A673 (cell line): ENCODE measurements around the gene OR10X1. TPM values are rescaled to one million over a fixed set of nuclear protein-coding genes. Genes with fewer than 3 reads are reported as not detected.

Experiments used
- BruUV-seq: library from RNA; stranded (reverse); fragments of 400-500 nt; replicated peaks from 2 replicates; lab custom pipeline; 2021; lab: Mats Ljungman, UMichigan
- CTCF ChIA-PET: fragments of 300-600 bp; sonication (Branson Sonifier 250); formaldehyde crosslinking; loops from one replicate; lab custom pipeline; 2022; ENCODE audit warnings: antibody characterized with exemption; lab: Charles Lee
- POLR2A ChIA-PET: fragments of 300-600 bp; sonication (Branson Sonifier 250); formaldehyde crosslinking; loops from one replicate; lab custom pipeline; 2022; ENCODE audit warnings: antibody characterized with exemption; ENCODE audit not compliant: low non-redundant PET; lab: Charles Lee
- DNase-seq: peaks from one replicate; pipeline ENCODE4 v3.0.0-alpha.2; 2015; ENCODE audit warnings: low spot score
- H3K27ac ChIP-seq: fragments of 200-600 bp; sonication (generic); 2 replicates; pipeline ENCODE4 v1.5.1; 2016; ENCODE audit warnings: mixed run types, low read depth, mild to moderate bottlenecking, mixed read lengths, antibody characterized with exemption, low read length; ENCODE audit not compliant: poor library complexity, severe bottlenecking
- H3K27me3 ChIP-seq: fragments of 200-600 bp; sonication (generic); replicated peaks from 2 replicates; pipeline ENCODE4 v1.6.1; 2017; ENCODE audit warnings: mixed run types, low read depth, mild to moderate bottlenecking, mixed read lengths, antibody characterized with exemption, low read length; ENCODE audit not compliant: insufficient read depth, poor library complexity
- H3K36me3 ChIP-seq: fragments of 200-600 bp; sonication (generic); 2 replicates; pipeline ENCODE4 v1.6.1; 2016; ENCODE audit warnings: mixed run types, mild to moderate bottlenecking, mixed read lengths, antibody characterized with exemption, low read length; ENCODE audit not compliant: insufficient read depth, poor library complexity, severe bottlenecking
- H3K4me1 ChIP-seq: fragments of 200-600 bp; sonication (generic); 2 replicates; pipeline ENCODE4 v1.6.1; 2017; ENCODE audit warnings: mixed run types, mild to moderate bottlenecking, mixed read lengths, antibody characterized with exemption, low read length; ENCODE audit not compliant: insufficient read depth, poor library complexity, severe bottlenecking
- H3K4me3 ChIP-seq: fragments of 200-600 bp; sonication (generic); 2 replicates; pipeline ENCODE4 v1.5.1; 2016; ENCODE audit warnings: low read depth, mixed run types, mild to moderate bottlenecking, mixed read lengths, low read length; ENCODE audit not compliant: poor library complexity, severe bottlenecking
- H3K9me3 ChIP-seq: fragments of 200-600 bp; sonication (generic); 2 replicates; pipeline ENCODE4 v1.6.1; 2016; ENCODE audit warnings: mixed run types, low read depth, mild to moderate bottlenecking, mixed read lengths, antibody characterized with exemption, low read length; ENCODE audit not compliant: poor library complexity, severe bottlenecking
- EZH2 ChIP-seq: fragments of 200-600 bp; sonication (generic); IDR thresholded peaks from 2 replicates; pipeline ENCODE4 v1.6.1; 2017; ENCODE audit warnings: borderline replicate concordance, low read depth, mild to moderate bottlenecking, mixed read lengths, antibody characterized with exemption, low read length; ENCODE audit not compliant: poor library complexity, severe bottlenecking
- intact Hi-C: fragments of 100-400 bp; cut with micrococcal nuclease; formaldehyde crosslinking; loops from one replicate; pipeline ENCODE4 v1.10.0; 2022; ENCODE audit not compliant: unreplicated experiment
- total RNA-seq: library from RNA; stranded (reverse); gene quantifications from 2 replicates; pipeline ENCODE4 v1.2.3, GENCODE V29; 2021
- TF ChIP-seq, protein P1 (sequence below): fragments of 300-800, 200-600 bp; sonication (generic); conservative IDR thresholded peaks from 2 replicates; pipeline ENCODE4 v1.5.1; 2017; ENCODE audit warnings: low read depth, mild to moderate bottlenecking, antibody characterized with exemption, low read length, moderate library complexity, mixed read lengths

The OR10X1 gene
- total RNA-seq, 1 experiment from 2014 or later: not detected

DNA sequence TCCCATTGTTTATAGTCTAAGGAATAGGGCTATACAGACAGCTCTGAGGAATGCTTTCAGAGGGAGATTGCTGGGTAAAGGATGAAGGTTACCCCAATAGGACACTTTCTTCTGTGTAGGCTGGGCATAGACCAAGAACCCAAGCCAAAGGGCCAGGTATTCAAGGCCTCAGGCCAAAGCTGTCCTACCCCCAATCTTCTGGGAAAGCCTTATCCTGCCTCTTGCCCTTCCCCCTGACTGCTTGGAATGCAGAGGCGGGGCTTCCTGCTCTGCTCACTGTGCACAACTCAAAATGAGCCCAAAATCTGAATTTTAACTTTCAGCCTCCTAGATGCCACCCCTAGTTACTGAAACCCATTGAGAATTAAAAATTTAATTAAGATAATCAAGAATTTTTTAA lies 27.6 kb upstream of the OR10X1 start:
- H3K27ac ChIP-seq: no peak overlapping the region
- DNase-seq: no peak
- H3K4me3 ChIP-seq: no peak overlapping the region
- no TSS peak for BruUV-seq
- no peaks in the 10 kb centered on the region for H3K4me1 ChIP-seq
- no peaks in the 10 kb centered on the region for H3K27me3 ChIP-seq
- H3K36me3 ChIP-seq: no peaks in the 10 kb centered on the region
- no peaks in the 10 kb centered on the region for H3K9me3 ChIP-seq
- ChIA-PET POLR2A (no interaction called here), CTCF (no interaction called here)
- no peak for TF ChIP-seq EZH2
- TF ChIP-seq, protein P1, sequence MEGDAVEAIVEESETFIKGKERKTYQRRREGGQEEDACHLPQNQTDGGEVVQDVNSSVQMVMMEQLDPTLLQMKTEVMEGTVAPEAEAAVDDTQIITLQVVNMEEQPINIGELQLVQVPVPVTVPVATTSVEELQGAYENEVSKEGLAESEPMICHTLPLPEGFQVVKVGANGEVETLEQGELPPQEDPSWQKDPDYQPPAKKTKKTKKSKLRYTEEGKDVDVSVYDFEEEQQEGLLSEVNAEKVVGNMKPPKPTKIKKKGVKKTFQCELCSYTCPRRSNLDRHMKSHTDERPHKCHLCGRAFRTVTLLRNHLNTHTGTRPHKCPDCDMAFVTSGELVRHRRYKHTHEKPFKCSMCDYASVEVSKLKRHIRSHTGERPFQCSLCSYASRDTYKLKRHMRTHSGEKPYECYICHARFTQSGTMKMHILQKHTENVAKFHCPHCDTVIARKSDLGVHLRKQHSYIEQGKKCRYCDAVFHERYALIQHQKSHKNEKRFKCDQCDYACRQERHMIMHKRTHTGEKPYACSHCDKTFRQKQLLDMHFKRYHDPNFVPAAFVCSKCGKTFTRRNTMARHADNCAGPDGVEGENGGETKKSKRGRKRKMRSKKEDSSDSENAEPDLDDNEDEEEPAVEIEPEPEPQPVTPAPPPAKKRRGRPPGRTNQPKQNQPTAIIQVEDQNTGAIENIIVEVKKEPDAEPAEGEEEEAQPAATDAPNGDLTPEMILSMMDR: no peak
- intact Hi-C loops: no loop called here

DNA sequence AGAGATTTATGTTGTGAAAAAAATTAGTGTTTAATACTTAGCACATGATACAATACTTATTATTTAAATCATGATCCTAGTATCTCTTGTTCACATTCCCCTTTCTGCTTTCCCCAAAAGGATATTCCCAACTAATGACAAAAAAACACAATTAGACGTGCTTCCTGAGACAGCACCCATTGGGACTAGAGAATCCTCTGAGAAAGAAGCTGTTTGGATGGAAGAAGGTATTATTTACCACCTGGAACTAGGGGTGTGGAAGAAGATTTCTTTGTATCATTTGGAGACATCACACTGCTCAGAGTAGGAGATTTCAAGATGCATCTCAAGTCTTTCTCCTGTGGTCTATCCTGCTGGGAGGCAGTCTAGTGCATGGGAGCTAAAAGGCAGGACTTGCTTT lies 25.3 kb upstream of the OR10X1 start, which contains the start of gene OR10Z1:
OR10Z1 (plus strand) TSS at position 301 of the 400 bp plus-strand sequence. CDS start 1,171 bp downstream, outside the sequence.
- Histone ChIP-seq H3K9me3 (no peaks in the 10 kb centered on the region), H3K36me3 (no peaks in the 10 kb centered on the region), H3K4me1 (no peaks in the 10 kb centered on the region), H3K4me3 (no peak within 1 kb of the TSS), H3K27me3 (no peaks in the 10 kb centered on the region), H3K27ac (no peak within 1 kb of the TSS)
- POLR2A ChIA-PET: no interaction called here
- no peak for DNase-seq
- intact Hi-C loops: no loop called here
- no TSS peak for BruUV-seq
- CTCF ChIA-PET: no interaction called here
- no peak for TF ChIP-seq EZH2
- TF ChIP-seq, protein P1: no peak

DNA sequence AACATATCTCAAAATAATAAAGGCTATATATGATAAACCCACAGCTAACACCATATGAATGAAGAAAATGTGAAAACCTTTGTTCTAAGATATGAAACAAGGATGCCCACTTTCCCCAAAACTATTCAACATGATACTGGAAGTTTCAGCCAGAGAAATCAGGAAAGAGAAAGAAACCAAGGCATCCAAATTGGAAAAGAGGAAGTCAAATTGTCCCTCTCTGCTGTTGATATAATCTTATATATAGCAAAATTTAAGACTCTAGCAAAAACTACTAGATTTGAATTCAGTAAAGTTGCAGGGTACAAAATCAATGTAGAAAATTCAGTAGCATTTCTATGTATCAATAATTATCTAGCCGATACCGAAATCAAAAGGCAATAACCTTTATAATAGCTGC lies 21.0 kb upstream of the OR10X1 start:
- H3K4me1 ChIP-seq: no peaks in the 10 kb centered on the region
- no peaks in the 10 kb centered on the region for H3K27me3 ChIP-seq
- TF ChIP-seq EZH2: no peak
- TF ChIP-seq, protein P1: no peak
- H3K9me3 ChIP-seq: no peaks in the 10 kb centered on the region
- DNase-seq: no peak
- BruUV-seq: no TSS peak
- no peak overlapping the region for H3K27ac ChIP-seq
- no peaks in the 10 kb centered on the region for H3K36me3 ChIP-seq
- intact Hi-C loops: no loop called here
- ChIA-PET CTCF (no interaction called here), POLR2A (no interaction called here)
- no peak overlapping the region for H3K4me3 ChIP-seq
